Liver (tissue), 9 donors: ENCODE measurements around the gene CCDC6. TPM values are rescaled to one million over a fixed set of nuclear protein-coding genes. Genes with fewer than 3 reads are reported as not detected.

Experiments used
- DNase-seq: peaks from one replicate; pipeline ENCODE4 v3.0.0-alpha.2; 2017; ENCODE audit warnings: low spot score
- H3K27ac ChIP-seq, 2 donors: one replicate each; pipeline ENCODE4 v1.7.0; 2013; ENCODE audit warnings: inconsistent platforms in 2 of 2, low read length in 2 of 2, control low read depth in 1 of 2, low read depth in 1 of 2, mild to moderate bottlenecking in 1 of 2
- H3K27me3 ChIP-seq, 4 donors: one replicate each; pipeline versions ENCODE4 v1.6.1 to v1.7.0; 2013; ENCODE audit warnings: low read length in 3 of 4, inconsistent platforms in 1 of 4, mild to moderate bottlenecking in 1 of 4, moderate library complexity in 1 of 4; ENCODE audit not compliant: control insufficient read depth in 4 of 4, insufficient read depth in 4 of 4
- H3K36me3 ChIP-seq, 4 donors: one replicate each; pipeline versions ENCODE4 v1.6.1 to v1.7.0; 2013; ENCODE audit warnings: low read length in 3 of 4, mild to moderate bottlenecking in 3 of 4, low read depth in 1 of 4, moderate library complexity in 1 of 4; ENCODE audit not compliant: control insufficient read depth in 4 of 4, insufficient read depth in 3 of 4
- H3K4me1 ChIP-seq, 4 donors: one replicate each; pipeline versions ENCODE4 v1.6.1 to v1.7.0; 2013; ENCODE audit warnings: low read length in 3 of 4, mild to moderate bottlenecking in 3 of 4, moderate library complexity in 1 of 4; ENCODE audit not compliant: control insufficient read depth in 4 of 4, insufficient read depth in 4 of 4
- H3K4me3 ChIP-seq, 3 donors: one replicate each; pipeline versions ENCODE4 v1.6.1 to v1.7.0; 2013; ENCODE audit warnings: low read length in 3 of 3, control low read depth in 1 of 3, low read depth in 1 of 3, mild to moderate bottlenecking in 1 of 3
- H3K9ac ChIP-seq, 2 donors: one replicate each; pipeline ENCODE4 v1.7.0; 2013; ENCODE audit warnings: low read length in 2 of 2, mild to moderate bottlenecking in 2 of 2, moderate library complexity in 2 of 2, control low read depth in 1 of 2, low read depth in 1 of 2
- H3K9me3 ChIP-seq, 4 donors: one replicate each; pipeline versions ENCODE4 v1.6.1 to v1.7.0; 2013; ENCODE audit warnings: low read length in 3 of 4; ENCODE audit not compliant: control insufficient read depth in 4 of 4
- FOXA1 ChIP-seq: IDR thresholded peaks from 2 replicates; pipeline ENCODE4 v1.6.1; 2016; ENCODE audit warnings: antibody characterized with exemption
- FOXA2 ChIP-seq: IDR thresholded peaks from 2 replicates; pipeline ENCODE4 v1.6.1; 2016; ENCODE audit warnings: antibody characterized with exemption
- YY1 ChIP-seq: IDR thresholded peaks from 2 replicates; pipeline ENCODE4 v1.6.1; 2016; ENCODE audit warnings: antibody characterized with exemption, mild to moderate bottlenecking
- polyA plus RNA-seq, 2 donors: library from polyadenylated mRNA; stranded (reverse) in 1 of 2; unstranded in 1 of 2; fragments of 200-250 nt in 1 of 2; fragments of >200 nt in 1 of 2; fragmentation: Nextera tagmentation in 1 of 2; extraction: Ambion mirVana in 1 of 2; gene quantifications; one replicate each; pipeline versions ENCODE4 v1.2.1 to v1.2.3, GENCODE V29; 2013 to 2015
- total RNA-seq, 2 donors: library from RNA; depleted of rRNA; stranded (reverse); fragments of >200 nt; gene quantifications; one replicate each; pipeline ENCODE4 v1.2.3, GENCODE V29; 2014
- TF ChIP-seq, protein P1 (sequence below): IDR thresholded peaks from 2 replicates; pipeline ENCODE4 v1.6.1; 2016; ENCODE audit warnings: antibody characterized with exemption, mild to moderate bottlenecking
- TF ChIP-seq, protein P2 (sequence below): fragments of 150-350 bp; IDR thresholded peaks from 2 replicates; pipeline ENCODE4 v1.5.1; 2017; ENCODE audit warnings: improper control_type of control experiment, low read depth, low read length; ENCODE audit not compliant: missing input control
- donor health status: healthy.
- donor health status: healthy.
- donor health status: healthy.
- donor health status: healthy.
- donor health status: healthy.

The CCDC6 gene
- total and polyA plus RNA-seq, 4 donors, result 4.7 to 14.3 (median 8.8) TPM

DNA sequence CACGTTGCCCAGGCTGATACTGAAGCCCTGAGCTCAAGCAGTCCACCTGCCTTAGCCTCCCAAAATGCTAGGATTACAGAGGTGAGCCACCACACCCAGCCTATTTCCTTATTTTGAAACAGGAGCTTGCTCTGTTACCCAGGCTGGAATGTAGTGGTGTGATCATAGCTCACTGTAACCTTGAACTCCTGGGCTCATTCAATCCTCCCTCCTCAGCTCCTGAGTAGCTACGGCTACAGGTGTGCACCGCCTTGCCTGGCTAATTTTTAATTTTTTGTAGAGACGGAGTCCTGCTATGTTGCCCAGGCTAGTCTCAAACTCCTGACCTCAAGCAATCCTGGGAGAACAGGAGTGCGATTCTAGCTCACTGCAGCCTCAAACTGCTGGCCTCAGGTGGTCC, 164.8 kb downstream of the CCDC6 start (continued):
- TF ChIP-seq, protein P1, sequence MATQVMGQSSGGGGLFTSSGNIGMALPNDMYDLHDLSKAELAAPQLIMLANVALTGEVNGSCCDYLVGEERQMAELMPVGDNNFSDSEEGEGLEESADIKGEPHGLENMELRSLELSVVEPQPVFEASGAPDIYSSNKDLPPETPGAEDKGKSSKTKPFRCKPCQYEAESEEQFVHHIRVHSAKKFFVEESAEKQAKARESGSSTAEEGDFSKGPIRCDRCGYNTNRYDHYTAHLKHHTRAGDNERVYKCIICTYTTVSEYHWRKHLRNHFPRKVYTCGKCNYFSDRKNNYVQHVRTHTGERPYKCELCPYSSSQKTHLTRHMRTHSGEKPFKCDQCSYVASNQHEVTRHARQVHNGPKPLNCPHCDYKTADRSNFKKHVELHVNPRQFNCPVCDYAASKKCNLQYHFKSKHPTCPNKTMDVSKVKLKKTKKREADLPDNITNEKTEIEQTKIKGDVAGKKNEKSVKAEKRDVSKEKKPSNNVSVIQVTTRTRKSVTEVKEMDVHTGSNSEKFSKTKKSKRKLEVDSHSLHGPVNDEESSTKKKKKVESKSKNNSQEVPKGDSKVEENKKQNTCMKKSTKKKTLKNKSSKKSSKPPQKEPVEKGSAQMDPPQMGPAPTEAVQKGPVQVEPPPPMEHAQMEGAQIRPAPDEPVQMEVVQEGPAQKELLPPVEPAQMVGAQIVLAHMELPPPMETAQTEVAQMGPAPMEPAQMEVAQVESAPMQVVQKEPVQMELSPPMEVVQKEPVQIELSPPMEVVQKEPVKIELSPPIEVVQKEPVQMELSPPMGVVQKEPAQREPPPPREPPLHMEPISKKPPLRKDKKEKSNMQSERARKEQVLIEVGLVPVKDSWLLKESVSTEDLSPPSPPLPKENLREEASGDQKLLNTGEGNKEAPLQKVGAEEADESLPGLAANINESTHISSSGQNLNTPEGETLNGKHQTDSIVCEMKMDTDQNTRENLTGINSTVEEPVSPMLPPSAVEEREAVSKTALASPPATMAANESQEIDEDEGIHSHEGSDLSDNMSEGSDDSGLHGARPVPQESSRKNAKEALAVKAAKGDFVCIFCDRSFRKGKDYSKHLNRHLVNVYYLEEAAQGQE, result no peak
- TF ChIP-seq, protein P2, sequence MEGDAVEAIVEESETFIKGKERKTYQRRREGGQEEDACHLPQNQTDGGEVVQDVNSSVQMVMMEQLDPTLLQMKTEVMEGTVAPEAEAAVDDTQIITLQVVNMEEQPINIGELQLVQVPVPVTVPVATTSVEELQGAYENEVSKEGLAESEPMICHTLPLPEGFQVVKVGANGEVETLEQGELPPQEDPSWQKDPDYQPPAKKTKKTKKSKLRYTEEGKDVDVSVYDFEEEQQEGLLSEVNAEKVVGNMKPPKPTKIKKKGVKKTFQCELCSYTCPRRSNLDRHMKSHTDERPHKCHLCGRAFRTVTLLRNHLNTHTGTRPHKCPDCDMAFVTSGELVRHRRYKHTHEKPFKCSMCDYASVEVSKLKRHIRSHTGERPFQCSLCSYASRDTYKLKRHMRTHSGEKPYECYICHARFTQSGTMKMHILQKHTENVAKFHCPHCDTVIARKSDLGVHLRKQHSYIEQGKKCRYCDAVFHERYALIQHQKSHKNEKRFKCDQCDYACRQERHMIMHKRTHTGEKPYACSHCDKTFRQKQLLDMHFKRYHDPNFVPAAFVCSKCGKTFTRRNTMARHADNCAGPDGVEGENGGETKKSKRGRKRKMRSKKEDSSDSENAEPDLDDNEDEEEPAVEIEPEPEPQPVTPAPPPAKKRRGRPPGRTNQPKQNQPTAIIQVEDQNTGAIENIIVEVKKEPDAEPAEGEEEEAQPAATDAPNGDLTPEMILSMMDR, result no peak
- no peak for TF ChIP-seq FOXA2

DNA sequence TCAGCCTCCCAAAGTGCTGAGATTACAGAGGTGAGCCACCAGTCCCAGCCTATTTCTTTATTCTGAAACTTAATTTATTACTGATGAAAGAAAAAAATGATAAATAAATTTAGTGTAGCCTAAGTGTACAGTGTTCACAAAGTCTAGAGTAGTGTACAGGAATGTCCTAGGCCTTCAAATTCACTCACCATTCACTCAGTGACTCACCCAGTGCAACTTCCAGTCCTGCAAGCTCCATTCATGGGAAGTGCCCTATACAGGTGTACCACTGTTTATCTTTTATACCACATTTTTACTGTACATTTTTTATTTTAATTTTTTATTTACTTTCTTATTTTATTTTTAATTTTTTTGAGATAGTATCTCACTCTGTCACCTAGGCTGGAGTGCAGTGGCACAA, 165.3 kb downstream of the CCDC6 start:
- no peaks in the 10 kb centered on the region for H3K9me3 ChIP-seq
- no peak overlapping the region for H3K9ac ChIP-seq
- H3K27me3 ChIP-seq, result no peaks in the 10 kb centered on the region
- no peak overlapping the region for H3K4me3 ChIP-seq
- no peak for DNase-seq
- H3K27ac ChIP-seq, result no peak overlapping the region
- TF ChIP-seq, protein P1, result no peak
- TF ChIP-seq FOXA1 (no peak), YY1 (no peak)
- H3K4me1 ChIP-seq, result no peaks in the 10 kb centered on the region
- no peaks in the 10 kb centered on the region for H3K36me3 ChIP-seq

Other genes starting within 250 kb of the CCDC6 start
- gene SLC16A9, start 196.7 kb downstream of the CCDC6 start, total RNA-seq, result 1 to 10 TPM in 1 of 2 donors, under 1 TPM in 1; 0.59 to 9.3 TPM
- under 1 TPM; 0.18 to 0.59 TPM for gene SLC16A9, start 196.7 kb downstream of the CCDC6 start, polyA plus RNA-seq
- gene MRLN, start 153.1 kb downstream of the CCDC6 start, total RNA-seq, result not detected
- gene MRLN, start 153.1 kb downstream of the CCDC6 start, polyA plus RNA-seq, result not detected